Measurements from ENCODE around the gene KLF5. TPM values are rescaled to one million over a fixed set of nuclear protein-coding genes. Genes with fewer than 3 reads are reported as not detected.

The KLF5 gene
- total RNA-seq, 6 donors from 2014 or later, result 43.5 to 112 (median 61.8) TPM

DNA sequence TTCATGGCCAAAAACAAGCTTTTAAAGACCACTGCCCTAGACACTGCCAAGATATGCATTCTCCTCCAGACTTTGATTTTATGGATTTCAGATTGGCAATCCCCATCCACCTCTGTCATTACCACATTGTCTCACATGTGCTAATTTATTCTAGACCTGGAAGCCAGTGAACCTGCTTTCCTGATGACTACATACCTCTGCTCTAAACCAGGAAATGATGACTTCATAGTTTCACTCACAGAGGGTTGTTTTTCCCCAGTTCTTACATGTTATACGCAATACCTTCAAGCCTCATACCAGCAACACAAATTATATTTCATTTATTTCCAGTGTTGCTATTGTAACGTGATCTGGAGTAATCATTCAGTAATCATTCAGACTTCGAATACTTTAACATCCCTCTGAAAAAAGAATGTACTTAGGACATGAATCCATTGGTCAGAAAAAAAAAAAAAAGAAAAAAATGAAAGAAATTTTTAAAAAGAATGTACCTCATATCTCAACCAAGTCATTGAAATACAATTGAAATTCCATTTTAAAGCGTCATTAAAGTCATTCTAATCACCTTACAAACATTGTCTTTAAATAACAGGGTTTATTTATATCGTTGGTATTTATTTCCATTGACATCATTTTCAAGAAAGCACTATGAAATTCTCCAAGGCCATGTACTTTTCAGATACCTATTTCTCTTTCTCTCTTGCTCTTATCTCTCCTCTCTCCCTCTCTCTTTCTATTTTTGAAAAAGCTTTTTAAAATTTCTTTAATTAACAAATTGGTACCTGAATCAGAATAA is 33.4 kb upstream of the KLF5 start:
- TF ChIP-seq EP300 (IDR thresholded peaks at IDR 0.05) (no peak), POLR2A (IDR thresholded peaks at IDR 0.05) (no peak)
- ATAC-seq (ENCODE audit: low FRiP score in 2 of 2), result no peak
- H3K4me3 ChIP-seq, result no peak overlapping the region
- 65 to 76% methylated on average over 5 of the region's 5 CpGs for WGBS, 2 donors
- no peaks in the 10 kb centered on the region for H3K4me1 ChIP-seq
- no peak for DNase-seq
- no peaks in the 10 kb centered on the region for H3K36me3 ChIP-seq
- no peak overlapping the region for H3K27ac ChIP-seq
- H3K27me3 ChIP-seq, result no peaks in the 10 kb centered on the region
- H3K9me3 ChIP-seq, result no peaks in the 10 kb centered on the region

DNA sequence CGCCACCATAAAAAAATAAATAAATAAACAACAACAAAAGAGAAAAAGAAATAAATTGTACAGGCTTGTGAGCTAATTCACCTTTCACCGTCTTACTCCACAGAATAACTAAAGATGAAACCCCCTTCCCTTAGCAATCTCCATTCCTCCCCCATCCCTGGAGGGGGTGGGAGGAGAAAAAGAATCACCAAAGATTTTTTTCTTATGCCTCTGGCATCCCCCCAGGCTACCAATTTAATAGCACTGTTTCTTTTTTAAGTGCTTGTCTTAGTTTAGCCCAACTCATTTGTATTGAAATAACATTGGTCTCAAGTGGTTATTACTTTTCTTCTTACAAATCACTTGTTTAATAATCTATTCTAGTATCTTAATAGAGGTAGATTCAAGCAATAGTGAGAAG is 23.9 kb upstream of the KLF5 start:
- ATAC-seq (ENCODE audit: low FRiP score in 2 of 2) (no peak), DNase-seq (no peak)
- H3K9me3 ChIP-seq, result no peaks in the 10 kb centered on the region
- no peak overlapping the region for H3K27ac ChIP-seq
- H3K36me3 ChIP-seq, result no peaks in the 10 kb centered on the region
- 90 to 91% methylated on average over 2 of the region's 2 CpGs for WGBS, 2 donors
- TF ChIP-seq, protein P1, sequence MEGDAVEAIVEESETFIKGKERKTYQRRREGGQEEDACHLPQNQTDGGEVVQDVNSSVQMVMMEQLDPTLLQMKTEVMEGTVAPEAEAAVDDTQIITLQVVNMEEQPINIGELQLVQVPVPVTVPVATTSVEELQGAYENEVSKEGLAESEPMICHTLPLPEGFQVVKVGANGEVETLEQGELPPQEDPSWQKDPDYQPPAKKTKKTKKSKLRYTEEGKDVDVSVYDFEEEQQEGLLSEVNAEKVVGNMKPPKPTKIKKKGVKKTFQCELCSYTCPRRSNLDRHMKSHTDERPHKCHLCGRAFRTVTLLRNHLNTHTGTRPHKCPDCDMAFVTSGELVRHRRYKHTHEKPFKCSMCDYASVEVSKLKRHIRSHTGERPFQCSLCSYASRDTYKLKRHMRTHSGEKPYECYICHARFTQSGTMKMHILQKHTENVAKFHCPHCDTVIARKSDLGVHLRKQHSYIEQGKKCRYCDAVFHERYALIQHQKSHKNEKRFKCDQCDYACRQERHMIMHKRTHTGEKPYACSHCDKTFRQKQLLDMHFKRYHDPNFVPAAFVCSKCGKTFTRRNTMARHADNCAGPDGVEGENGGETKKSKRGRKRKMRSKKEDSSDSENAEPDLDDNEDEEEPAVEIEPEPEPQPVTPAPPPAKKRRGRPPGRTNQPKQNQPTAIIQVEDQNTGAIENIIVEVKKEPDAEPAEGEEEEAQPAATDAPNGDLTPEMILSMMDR (IDR thresholded peaks at IDR 0.05), result no peak
- TF ChIP-seq POLR2A (IDR thresholded peaks at IDR 0.05), result no peak
- TF ChIP-seq POLR2AphosphoS5 (IDR thresholded peaks at IDR 0.05), result no peak
- TF ChIP-seq EP300 (IDR thresholded peaks at IDR 0.05), result no peak
- H3K4me1 ChIP-seq, result no peaks in the 10 kb centered on the region
- H3K27me3 ChIP-seq, result no peaks in the 10 kb centered on the region
- H3K4me3 ChIP-seq, result no peak overlapping the region

DNA sequence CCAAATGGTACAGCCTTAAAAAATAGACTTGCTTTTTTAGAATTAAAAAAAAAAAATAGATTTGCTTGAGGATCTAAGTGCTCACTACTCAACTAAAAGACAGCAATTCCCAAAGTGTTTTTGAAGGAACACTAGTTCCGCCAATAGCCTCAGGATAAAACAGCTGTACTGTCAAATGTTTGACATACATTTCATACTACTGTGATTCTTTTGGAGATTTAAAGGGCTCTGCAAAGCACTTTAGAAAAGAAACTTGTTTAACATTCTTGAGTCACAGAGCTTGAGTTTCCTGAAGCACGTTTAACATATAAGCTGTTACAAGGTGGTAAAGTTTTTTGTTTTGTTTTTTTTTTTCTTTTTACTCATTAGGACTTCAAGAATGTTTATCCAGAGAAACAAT is 23.1 kb upstream of the KLF5 start:
- H3K36me3 ChIP-seq, result no peaks in the 10 kb centered on the region
- H3K4me3 ChIP-seq, result no peak overlapping the region
- H3K4me1 ChIP-seq, result no peaks in the 10 kb centered on the region
- no peaks in the 10 kb centered on the region for H3K9me3 ChIP-seq
- 48% methylated on average over 2 of the region's 2 CpGs for WGBS, 2 donors
- no peak overlapping the region for H3K27ac ChIP-seq
- TF ChIP-seq EP300 (IDR thresholded peaks at IDR 0.05) (no peak), POLR2A (IDR thresholded peaks at IDR 0.05) (no peak), POLR2AphosphoS5 (IDR thresholded peaks at IDR 0.05) (no peak)
- TF ChIP-seq, protein P1 (IDR thresholded peaks at IDR 0.05), result no peak
- no peak for DNase-seq
- no peak for ATAC-seq (ENCODE audit: low FRiP score in 2 of 2)
- no peaks in the 10 kb centered on the region for H3K27me3 ChIP-seq

DNA sequence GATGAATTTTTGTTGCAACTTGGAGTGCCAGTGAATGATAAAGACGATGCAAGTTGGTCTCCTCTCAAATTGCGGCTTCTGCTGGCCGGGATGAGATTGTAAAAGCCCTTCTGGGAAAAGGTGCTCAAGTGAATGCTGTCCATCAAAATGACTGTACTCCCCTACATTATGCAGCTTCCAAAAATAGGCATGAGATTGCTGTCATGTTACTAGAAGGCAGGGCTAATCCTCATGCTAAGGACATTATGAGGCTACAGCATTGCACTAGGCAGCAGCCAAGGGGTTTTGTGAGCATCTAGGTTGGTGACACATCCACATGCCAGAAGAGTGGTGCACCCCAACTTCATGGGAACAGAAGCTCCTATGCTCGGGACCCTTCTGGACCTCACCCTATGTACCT is 22.2 kb upstream of the KLF5 start:
- H3K27me3 ChIP-seq, result no peaks in the 10 kb centered on the region
- no peak overlapping the region for H3K27ac ChIP-seq
- 92 to 95% methylated on average over 4 of the region's 4 CpGs for WGBS, 2 donors
- TF ChIP-seq EP300 (IDR thresholded peaks at IDR 0.05) (no peak), POLR2A (IDR thresholded peaks at IDR 0.05) (no peak), POLR2AphosphoS5 (IDR thresholded peaks at IDR 0.05) (no peak)
- TF ChIP-seq, protein P1 (IDR thresholded peaks at IDR 0.05), result no peak
- H3K4me1 ChIP-seq, result no peaks in the 10 kb centered on the region
- DNase-seq (no peak), ATAC-seq (ENCODE audit: low FRiP score in 2 of 2) (peak in 1 of 2 donors; percentile 37)
- H3K36me3 ChIP-seq, result no peaks in the 10 kb centered on the region
- H3K4me3 ChIP-seq, result no peak overlapping the region
- H3K9me3 ChIP-seq, result no peaks in the 10 kb centered on the region

DNA sequence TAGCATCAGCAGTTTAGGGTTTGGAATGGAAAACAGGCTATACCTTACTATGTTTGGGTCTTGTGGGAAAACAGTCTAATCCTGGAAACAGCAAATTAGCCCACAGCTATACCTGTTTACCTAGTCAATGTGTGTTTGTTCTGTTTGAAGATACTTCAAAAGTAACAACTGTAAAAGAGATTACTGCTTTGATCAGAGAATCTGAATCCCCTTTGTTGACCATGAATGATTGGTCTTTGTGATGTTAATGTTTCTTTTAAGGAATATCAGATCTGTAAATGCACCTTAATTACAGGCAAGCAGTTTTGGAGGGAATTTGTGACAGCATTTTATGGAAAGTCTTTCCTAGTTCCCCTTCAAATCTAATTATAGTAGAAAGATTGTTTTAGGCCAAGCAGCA is 20.7 kb upstream of the KLF5 start:
- Histone ChIP-seq H3K4me1 (no peaks in the 10 kb centered on the region), H3K4me3 (no peak overlapping the region), H3K36me3 (no peaks in the 10 kb centered on the region), H3K27me3 (no peaks in the 10 kb centered on the region), H3K9me3 (no peaks in the 10 kb centered on the region), H3K27ac (no peak overlapping the region)
- no peak for DNase-seq
- no peak for ATAC-seq (ENCODE audit: low FRiP score in 2 of 2)
- TF ChIP-seq EP300 (IDR thresholded peaks at IDR 0.05) (no peak), POLR2A (IDR thresholded peaks at IDR 0.05) (no peak), POLR2AphosphoS5 (IDR thresholded peaks at IDR 0.05) (no peak)
- TF ChIP-seq, protein P1 (IDR thresholded peaks at IDR 0.05), result no peak
